ENCODE data around the gene PPIL1. TPM values are rescaled to one million over a fixed set of nuclear protein-coding genes. Genes with fewer than 3 reads are reported as not detected.

Gene PPIL1
- total RNA-seq, 1 experiment from 2014 or later = 64.3 TPM

DNA sequence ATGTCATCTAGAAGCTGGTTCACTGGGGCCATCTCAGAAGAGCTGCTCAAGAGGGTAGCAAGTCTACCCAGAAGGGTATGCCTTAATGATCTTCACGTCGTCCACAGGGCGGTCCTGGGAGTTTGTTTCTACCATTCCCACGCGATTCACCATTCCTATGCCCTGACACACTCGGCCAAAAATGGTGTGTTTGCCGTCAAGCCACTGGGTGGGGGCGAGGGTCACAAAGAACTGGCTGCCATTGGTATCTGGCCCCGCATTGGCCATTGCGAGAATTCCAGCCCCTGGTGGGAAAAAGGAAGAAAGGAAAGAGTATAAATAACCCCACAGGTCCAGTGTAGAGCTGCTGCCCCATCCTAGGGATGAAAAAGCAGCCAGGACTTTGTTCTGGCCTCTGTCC, 18.9 kb downstream of the PPIL1 start:
- no peak for DNase-seq (ENCODE audit: low spot score)

- DNase-seq (ENCODE audit: low spot score) = peak; percentile 90
These were observed 21.3 kb downstream of the PPIL1 start for GRCh38 chr6:36853325-36853724.

GRCh38 chr6:36852481-36853147, 22.0 kb downstream of the PPIL1 start:
- DNase-seq (ENCODE audit: low spot score) = peak; percentile 79

DNA sequence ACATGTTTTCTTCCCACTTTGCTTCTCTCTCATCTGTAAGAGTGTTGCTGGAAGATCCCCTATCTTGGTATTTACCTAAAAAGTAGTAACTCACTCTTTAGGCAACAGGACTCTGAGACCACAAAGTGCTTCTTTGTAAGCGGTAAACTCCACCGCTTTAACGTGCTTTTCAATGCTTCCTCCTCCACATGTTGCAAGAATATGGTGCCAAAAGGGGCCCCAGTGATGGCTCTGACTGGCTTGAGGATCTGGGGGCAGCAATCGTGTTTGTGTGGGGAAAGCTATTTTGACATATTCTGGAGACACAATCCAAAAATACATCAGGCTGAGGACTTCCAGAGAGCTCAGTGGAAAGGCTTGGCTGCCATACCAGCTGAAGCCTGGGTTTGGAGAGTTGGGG, 23.0 kb downstream of the PPIL1 start:
- DNase-seq (ENCODE audit: low spot score) = no peak

GRCh38 chr6:36851149-36851614, 23.4 kb downstream of the PPIL1 start:
- peak; percentile 76 for DNase-seq (ENCODE audit: low spot score)

DNA sequence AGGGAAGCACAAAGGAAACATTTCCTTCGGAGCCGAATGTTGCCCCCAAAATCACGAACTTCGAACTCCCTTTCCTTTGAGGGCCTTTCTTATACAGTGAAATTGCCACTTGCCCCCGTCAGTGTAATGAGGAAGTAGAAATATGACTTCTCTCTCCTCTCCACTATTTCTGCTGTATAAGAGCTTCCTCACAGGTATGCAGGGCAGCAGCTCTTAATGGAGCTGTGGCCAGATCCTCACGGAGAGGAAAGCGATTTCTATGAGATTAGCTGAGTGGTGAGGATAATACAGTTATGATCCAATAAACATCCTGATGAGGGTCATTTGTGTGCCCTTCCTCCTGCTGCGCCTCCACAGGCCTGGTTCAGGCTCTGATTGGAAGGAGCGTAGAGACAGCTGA, 24.6 kb downstream of the PPIL1 start:
- no peak for DNase-seq (ENCODE audit: low spot score)

GRCh38 chr6:36848658-36849441, 25.8 kb downstream of the PPIL1 start:
- peak; percentile 28 for DNase-seq (ENCODE audit: low spot score)

DNA sequence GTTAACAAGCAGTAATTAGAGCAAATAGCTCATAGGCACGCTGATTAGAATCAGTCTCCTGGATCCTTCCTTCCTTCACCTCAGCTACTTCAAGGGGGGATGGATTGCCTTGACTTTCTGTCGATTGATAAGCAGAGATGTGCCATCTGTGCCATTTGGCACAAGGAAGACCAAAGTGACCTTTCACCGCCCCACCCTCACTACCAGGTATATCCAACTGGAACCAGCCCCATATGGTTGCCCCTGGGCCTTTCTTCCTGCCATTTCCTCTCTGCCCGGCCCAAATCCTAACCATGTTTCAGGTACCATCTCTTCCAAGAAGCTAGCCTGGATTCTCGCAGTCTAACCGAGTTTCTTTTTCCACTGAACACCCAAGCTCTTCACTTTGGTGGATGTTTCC, 26.6 kb downstream of the PPIL1 start:
- no peak for DNase-seq (ENCODE audit: low spot score)

DNA sequence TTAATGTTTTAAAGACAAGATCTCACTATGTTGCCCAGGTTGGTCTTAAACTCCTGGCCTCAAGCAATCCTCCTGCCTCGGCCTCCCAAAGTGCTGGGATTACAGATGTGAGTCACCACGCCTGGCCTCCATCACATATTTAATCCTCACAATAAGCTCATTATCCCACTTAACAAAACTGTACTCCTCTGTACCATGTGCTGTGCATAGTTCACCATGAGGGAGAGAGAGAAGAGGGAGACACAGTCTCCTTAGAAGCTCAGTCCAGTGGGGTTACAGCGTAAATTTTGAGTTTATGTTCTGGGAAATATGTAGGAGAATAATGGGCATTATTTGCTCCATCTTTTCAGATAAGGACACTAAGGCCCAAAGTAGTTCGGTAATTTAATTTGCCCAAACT, 27.5 kb downstream of the PPIL1 start:
- DNase-seq (ENCODE audit: low spot score) = no peak

- DNase-seq (ENCODE audit: low spot score) = no peak
These were observed 29.4 kb downstream of the PPIL1 start for GRCh38 chr6:36845233-36845632.

- DNase-seq (ENCODE audit: low spot score) = no peak
These were observed 30.1 kb downstream of the PPIL1 start for GRCh38 chr6:36844232-36845170.

GRCh38 chr6:36843170-36843569, 31.4 kb downstream of the PPIL1 start:
- DNase-seq (ENCODE audit: low spot score) = no peak

DNA sequence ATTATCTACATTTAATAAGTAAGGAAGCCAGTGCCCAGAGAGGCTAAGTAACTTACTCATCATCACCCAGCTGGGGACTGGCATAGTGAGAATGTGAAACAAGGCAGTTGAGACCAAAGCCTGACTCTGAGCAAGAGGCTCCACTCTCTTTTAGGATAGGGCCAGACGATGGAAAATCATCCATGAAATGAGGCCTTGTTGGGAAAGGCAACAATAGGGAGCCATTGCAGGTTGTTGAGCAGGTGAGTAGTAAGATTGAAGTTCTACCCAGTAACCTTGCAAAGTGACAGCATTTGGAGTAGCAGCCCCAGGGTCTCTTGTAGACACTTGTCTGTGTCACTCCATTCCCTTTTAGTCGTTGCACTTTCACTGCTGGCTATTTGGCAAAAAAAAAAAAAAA, 32.8 kb downstream of the PPIL1 start:
- DNase-seq (ENCODE audit: low spot score) = no peak

GRCh38 chr6:36840432-36841403, 33.9 kb downstream of the PPIL1 start:
- no peak for DNase-seq (ENCODE audit: low spot score)

- no peak for DNase-seq (ENCODE audit: low spot score)
These were observed 34.7 kb downstream of the PPIL1 start for GRCh38 chr6:36839749-36840431.

DNA sequence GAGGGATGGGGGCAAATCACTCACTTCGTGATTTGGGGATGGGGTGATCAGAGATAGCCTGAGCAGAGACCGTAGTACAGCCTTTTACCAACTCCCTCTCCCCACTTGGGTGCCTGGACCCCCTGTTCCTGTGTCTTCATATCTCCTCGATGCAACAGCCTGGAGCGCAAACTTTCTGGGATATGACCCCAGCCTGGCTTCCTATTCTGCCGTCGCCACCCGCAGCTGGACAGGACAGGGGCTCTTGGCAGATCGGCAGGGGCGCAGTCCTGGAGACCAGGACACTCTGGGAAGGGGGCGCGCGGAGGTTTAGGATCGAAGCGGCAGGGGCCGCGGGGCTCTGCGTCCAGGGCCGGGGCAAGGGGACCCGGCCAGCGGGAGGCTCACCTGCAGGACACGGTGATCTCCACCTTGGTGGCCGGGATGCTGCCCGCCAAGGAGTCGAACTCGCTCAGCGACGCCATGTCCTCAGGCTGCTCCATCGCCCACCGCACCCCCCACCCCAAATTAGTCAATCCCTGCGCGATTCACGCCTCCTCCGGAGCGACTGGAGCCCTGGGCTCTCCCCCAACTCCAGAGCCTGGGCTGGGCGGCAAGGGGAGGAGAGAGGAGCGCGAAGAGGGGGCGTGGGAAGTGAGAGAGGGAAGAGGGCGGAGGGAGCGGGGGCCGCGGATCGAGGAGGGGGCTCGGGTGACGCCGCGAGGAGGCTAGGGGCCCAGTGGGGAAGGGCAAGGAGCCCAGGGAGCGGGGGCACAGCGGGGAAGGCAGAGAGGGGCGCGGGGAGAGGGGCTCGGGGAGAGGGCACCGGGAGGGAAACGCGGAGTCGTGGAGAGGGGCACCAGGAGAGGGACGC, 35.5 kb downstream of the PPIL1 start, which contains the start of gene CPNE5:
TSS of gene CPNE5 (minus strand) at position 549 of the 853 bp plus-strand sequence. CDS start at position 482, 67 bp downstream.
- no peak for DNase-seq (ENCODE audit: low spot score)

DNA sequence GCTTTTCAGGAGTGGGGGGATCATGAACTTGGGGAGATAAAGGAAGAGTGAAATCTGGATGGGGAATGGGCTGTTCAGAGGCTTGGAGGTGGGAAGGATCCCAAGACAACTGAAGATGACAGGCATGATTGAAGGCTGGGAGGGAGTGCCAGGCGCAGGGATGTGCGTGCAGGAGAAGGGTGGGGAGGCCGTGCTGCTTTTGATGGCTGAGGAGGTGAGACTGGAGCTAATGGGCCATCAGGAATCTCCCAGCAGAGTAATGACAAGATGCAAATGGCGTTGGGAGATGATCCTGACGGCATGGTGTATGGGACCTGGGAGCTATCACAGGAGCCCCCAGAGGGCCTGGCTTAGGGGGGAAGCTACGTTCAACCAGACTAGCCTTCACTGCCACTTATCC, 36.9 kb downstream of the PPIL1 start:
- DNase-seq (ENCODE audit: low spot score) = no peak

GRCh38 chr6:36837022-36837339, 37.6 kb downstream of the PPIL1 start:
- DNase-seq (ENCODE audit: low spot score) = no peak
